Activated naive CD8-positive, alpha-beta T cell (primary cell): Measurements from ENCODE around the gene MAP2K5.

Experiments
- H3K27ac Mint-ChIP-seq: one replicate; pipeline ENCODE4 v1.8.0; 2021; ENCODE audit warnings: mixed read lengths
- H3K27me3 Mint-ChIP-seq: one replicate; pipeline ENCODE4 v1.8.0; 2021; ENCODE audit warnings: mixed read lengths
- H3K36me3 Mint-ChIP-seq: one replicate; pipeline ENCODE4 v1.8.0; 2021; ENCODE audit warnings: mixed read lengths
- H3K4me1 Mint-ChIP-seq: one replicate; pipeline ENCODE4 v1.8.0; 2021; ENCODE audit warnings: low read depth, mixed read lengths
- H3K4me3 Mint-ChIP-seq: one replicate; pipeline ENCODE4 v1.8.0; 2021; ENCODE audit warnings: mild to moderate bottlenecking, mixed read lengths
- H3K9me3 Mint-ChIP-seq: one replicate; pipeline ENCODE4 v1.8.0; 2021; ENCODE audit warnings: low read depth, mixed read lengths

Gene MAP2K5

DNA sequence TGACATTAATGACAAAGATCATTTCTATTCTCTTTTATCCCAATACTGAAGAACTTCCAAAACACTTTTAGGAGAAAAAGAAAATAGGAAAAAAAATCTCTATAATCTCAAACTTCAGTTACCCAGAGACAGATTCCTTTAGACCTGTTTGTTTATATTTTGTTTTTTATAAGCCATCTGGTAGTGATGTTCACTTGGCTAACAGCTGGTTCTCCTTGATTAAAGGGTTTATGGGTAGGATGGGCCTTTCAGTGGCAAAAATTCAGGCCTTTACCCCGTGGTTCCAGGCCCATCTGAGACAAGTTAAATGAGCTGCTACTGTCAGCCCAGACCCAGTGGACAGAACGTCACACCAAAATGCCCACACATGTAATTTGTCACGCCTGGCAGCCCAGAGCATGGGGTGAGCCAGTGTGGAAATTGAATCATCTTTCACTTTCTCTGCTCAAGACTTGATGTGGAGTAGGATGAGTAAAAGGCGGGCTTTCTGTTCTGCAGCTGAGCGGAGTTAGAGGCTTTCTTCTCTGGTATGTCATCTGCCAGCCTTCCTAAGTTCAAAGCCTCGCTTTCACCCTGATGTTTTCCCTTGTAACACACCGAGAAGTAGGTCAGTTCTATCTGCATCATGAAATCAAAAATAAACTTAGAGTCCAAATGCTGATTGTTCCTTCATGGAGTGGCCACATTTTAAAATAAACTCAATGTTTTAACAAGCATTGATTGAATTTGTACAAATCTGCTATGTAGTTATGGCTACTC lies 220.3 kb downstream of the MAP2K5 start:
- Mint-ChIP-seq H3K4me1 (peaks cover 70% of the 10 kb centered on the region), H3K27ac (peak overlapping the region; percentile 69), H3K36me3 (peaks cover 2% of the 10 kb centered on the region), H3K4me3 (peak overlapping the region; percentile 47), H3K27me3 (no peaks in the 10 kb centered on the region), H3K9me3 (no peaks in the 10 kb centered on the region)

DNA sequence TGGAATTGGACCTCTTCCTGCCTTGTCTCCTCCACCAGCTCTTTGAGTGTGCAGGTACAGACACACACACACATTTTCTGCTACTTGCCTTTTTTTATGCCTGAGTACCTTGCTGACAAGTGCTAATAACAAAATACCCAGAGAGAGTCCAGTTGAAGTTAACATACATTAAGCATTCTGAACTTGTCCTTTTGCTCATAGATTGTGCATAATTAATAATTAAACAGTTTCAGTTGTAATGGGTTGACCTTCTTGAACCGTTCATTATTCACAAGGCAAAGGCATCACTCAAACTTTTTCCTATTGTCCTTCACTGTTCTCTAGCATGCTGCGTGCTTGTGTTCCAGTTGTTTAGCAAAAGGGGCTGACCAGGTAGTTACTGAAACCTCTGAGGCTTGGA lies 223.2 kb downstream of the MAP2K5 start:
- Mint-ChIP-seq H3K4me3 (no peak overlapping the region), H3K9me3 (no peaks in the 10 kb centered on the region), H3K27me3 (no peaks in the 10 kb centered on the region), H3K4me1 (peaks cover 44% of the 10 kb centered on the region), H3K27ac (no peak overlapping the region), H3K36me3 (peaks cover 4% of the 10 kb centered on the region)

DNA sequence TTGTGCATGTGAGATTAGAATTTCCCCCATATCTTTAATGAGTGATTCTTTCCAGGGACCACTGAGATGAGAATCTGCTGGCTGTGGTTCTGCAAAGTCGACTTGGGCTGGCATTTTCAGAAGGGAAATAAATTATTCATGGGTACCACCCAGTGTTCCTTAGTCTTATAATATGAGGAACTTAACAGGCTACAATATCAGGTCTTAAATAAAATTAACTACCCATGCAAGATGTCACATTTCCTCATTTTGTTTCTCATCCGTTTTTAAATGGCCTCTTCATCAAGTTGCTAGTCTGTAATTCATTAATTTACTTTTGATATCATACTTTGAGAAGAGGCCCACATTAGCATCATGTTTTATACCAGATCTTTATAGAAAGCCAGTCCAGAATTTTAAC lies 224.5 kb downstream of the MAP2K5 start:
- no peaks in the 10 kb centered on the region for H3K27me3 Mint-ChIP-seq
- no peak overlapping the region for H3K27ac Mint-ChIP-seq
- peaks cover 31% of the 10 kb centered on the region for H3K4me1 Mint-ChIP-seq
- no peak overlapping the region for H3K4me3 Mint-ChIP-seq
- H3K36me3 Mint-ChIP-seq: peaks cover 7% of the 10 kb centered on the region
- H3K9me3 Mint-ChIP-seq: no peaks in the 10 kb centered on the region

DNA sequence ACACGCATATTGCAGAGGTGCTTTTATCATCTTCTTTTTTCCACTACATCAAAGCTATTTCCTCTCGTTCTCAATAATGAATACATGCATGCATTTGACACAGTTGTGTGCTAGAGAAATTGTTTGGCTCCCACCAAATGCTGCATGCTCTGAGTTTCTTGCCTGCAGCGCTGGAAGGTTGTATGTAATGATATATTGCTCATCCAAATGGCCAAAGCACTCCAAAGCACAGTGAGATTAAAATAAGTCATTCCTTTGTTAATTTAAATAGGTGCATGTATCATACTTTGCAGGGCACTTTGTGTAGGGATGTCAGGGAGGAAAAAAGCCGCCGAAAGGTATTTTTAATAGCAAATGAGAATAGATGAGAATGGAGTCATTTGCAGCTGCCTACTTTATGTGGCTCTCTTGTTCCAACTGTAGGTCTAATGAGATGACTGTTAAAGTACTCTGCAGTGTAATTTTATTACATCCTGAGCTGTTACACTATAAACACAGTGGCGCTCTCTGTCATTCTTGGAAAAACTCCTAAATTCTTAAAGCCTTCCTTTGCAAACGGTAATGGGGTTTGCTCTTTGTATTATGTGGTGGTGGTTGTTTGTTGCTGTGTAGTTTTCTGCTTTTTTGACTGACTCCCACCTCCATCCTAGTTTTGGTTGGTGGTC lies 225.9 kb downstream of the MAP2K5 start:
- H3K27me3 Mint-ChIP-seq: no peaks in the 10 kb centered on the region
- peaks cover 16% of the 10 kb centered on the region for H3K4me1 Mint-ChIP-seq
- no peaks in the 10 kb centered on the region for H3K9me3 Mint-ChIP-seq
- H3K27ac Mint-ChIP-seq: no peak overlapping the region
- peaks cover 10% of the 10 kb centered on the region for H3K36me3 Mint-ChIP-seq
- H3K4me3 Mint-ChIP-seq: no peak overlapping the region

DNA sequence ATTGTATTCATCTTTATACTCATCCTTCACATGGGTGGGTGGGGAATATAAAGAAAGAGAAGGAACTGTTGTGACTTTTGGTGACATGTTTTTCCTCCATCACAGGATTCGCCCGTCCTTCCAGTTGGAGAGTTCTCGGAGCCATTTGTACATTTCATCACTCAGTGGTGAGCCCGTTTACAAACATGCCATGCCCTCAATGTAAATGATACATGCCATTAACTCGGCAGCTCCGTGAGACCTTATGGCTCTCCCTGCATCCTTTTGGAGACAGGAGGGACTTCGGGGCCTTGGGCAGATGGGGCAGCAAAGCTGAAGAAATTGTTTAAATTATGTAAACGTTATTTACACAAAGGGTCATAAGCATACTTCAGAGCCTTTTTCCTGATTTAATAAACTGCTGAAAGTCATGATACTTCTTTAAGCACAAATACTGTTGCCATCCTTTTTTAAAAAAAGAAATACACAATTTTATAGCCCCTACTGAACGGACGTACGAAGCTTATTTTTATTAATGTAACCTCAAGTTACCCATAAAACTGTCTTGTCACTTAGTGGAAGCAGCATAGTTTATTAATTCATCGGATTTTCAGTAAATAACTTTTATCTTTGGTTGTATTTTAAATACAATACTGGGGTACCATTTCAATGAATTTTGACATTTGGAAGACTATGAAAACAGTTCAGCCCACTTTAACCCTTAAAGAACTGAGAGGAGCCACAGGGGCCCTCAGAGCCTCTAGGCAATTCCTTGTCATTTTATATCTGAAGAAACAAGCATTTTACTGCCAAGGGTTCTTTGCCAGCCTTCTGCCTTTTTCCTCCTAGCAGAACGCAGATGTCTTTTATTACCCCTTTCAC lies 227.2 kb downstream of the MAP2K5 start:
- peaks cover 10% of the 10 kb centered on the region for H3K36me3 Mint-ChIP-seq
- H3K4me3 Mint-ChIP-seq: no peak overlapping the region
- H3K9me3 Mint-ChIP-seq: no peaks in the 10 kb centered on the region
- no peaks in the 10 kb centered on the region for H3K27me3 Mint-ChIP-seq
- H3K4me1 Mint-ChIP-seq: peaks cover 6% of the 10 kb centered on the region
- H3K27ac Mint-ChIP-seq: no peak overlapping the region

DNA sequence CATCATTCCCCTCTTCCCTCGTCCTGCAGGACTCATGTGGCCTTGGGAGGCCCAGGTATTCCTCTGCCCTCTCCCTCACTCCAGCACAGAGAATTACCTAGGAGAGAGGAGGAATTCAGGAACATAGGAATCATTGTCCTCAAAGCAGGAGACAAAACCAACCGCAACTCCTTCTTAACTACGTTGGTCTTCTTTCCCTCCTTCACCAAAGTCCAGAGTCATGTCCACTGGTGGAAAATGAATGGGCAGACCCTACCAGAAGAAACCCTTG lies 227.8 kb downstream of the MAP2K5 start:
- Mint-ChIP-seq H3K4me3 (no peak overlapping the region), H3K27me3 (no peaks in the 10 kb centered on the region), H3K4me1 (peaks cover 4% of the 10 kb centered on the region), H3K27ac (no peak overlapping the region), H3K36me3 (peaks cover 13% of the 10 kb centered on the region), H3K9me3 (no peaks in the 10 kb centered on the region)

DNA sequence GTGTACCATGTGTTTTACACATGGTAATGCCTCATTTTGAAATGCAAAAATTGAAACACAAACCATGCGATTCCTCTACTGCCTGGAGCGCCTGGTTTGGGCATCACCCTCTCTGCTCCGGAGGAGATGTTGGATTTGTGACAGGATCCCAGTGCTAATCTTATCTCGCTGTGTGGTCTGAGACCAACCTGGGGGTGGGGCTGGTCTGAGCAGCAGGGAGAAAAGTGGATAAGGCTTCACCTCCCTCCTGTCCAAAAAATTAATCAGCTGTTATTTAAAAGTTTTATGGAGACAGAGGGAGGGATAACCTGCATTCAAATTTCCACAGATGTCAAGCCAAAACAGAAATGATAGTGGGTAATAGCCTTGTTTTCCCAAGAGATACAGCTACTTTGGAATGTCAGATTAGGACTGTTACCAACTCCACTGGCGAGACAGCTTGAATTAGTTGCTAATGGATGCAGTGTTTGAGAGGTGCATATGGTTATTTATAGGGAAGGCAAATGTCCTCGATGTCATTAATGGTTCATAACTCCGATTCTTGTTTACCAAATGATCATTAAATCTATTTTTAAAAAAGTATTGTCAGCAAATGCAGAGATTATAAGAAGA lies 228.8 kb downstream of the MAP2K5 start:
- Mint-ChIP-seq H3K9me3 (no peaks in the 10 kb centered on the region), H3K4me1 (peaks cover 2% of the 10 kb centered on the region), H3K36me3 (peaks cover 10% of the 10 kb centered on the region)

DNA sequence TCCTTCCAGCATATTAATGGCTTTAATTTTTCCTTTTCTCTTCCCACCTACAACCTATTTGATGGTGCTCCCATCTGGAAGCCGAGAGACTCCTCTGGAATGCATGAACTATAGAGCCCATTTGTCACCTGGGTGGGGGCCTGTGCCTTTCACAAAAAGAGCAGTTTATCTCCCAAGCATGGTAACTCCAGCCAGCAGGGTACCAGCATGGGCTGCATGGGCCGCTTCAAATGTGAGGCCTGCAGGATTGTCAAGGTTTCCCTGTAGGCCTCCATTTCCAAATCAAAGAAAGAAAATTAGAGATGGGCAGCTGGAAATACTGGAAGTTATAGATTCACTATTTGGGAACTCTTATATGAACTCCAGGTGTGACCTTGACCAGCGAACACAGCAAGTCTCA lies 232.1 kb downstream of the MAP2K5 start:
- Mint-ChIP-seq H3K27me3 (no peaks in the 10 kb centered on the region), H3K27ac (no peak overlapping the region), H3K9me3 (no peaks in the 10 kb centered on the region), H3K4me1 (no peaks in the 10 kb centered on the region), H3K36me3 (peaks cover 10% of the 10 kb centered on the region), H3K4me3 (no peak overlapping the region)

More for the DNA sequence above, 228.8 kb downstream of the MAP2K5 start:
- Mint-ChIP-seq H3K4me3 (no peak overlapping the region), H3K27ac (no peak overlapping the region), H3K27me3 (no peaks in the 10 kb centered on the region)

DNA sequence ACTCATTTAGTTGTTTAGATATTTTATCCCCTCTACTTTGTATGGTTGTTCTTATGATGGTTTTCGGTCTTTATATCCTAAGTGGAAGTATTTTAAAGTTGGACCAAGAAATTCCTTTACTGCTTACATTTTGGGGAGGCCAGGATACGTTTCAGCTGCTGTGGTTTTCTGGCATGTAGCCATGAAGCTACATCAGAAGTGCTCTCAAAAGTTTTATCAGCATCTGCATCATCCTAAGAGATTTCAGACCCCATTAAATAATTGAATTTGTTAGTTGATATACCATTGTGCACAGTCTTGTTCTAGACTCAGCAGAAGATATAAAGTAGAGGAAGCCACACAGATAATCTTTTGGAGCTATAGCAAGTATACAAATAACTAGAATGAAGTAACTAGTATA lies 232.7 kb downstream of the MAP2K5 start:
- no peak overlapping the region for H3K27ac Mint-ChIP-seq
- H3K27me3 Mint-ChIP-seq: no peaks in the 10 kb centered on the region
- peaks cover 10% of the 10 kb centered on the region for H3K36me3 Mint-ChIP-seq
- no peak overlapping the region for H3K4me3 Mint-ChIP-seq
- no peaks in the 10 kb centered on the region for H3K4me1 Mint-ChIP-seq
- no peaks in the 10 kb centered on the region for H3K9me3 Mint-ChIP-seq

DNA sequence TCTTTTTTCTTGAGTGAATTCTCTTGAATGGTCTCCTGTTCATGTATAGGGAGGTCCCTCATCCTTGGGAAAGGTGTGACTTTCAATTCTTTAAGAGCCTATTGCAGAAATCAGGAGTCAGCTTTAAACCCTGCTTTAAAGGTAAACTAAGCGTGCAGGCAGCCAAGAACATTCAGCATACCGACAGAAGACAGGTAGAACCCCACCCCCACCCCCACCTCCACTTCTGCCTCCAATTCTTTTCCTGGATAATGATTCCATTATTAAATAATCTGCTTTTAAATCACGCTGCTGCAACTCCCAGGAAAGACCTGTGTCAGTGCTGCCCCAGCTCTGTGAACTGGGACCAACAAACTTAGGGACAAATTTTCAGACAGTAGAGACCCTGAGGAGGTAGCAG lies 233.5 kb downstream of the MAP2K5 start:
- no peak overlapping the region for H3K4me3 Mint-ChIP-seq
- H3K4me1 Mint-ChIP-seq: no peaks in the 10 kb centered on the region
- H3K36me3 Mint-ChIP-seq: peaks cover 9% of the 10 kb centered on the region
- no peaks in the 10 kb centered on the region for H3K9me3 Mint-ChIP-seq
- no peaks in the 10 kb centered on the region for H3K27me3 Mint-ChIP-seq
- no peak overlapping the region for H3K27ac Mint-ChIP-seq

DNA sequence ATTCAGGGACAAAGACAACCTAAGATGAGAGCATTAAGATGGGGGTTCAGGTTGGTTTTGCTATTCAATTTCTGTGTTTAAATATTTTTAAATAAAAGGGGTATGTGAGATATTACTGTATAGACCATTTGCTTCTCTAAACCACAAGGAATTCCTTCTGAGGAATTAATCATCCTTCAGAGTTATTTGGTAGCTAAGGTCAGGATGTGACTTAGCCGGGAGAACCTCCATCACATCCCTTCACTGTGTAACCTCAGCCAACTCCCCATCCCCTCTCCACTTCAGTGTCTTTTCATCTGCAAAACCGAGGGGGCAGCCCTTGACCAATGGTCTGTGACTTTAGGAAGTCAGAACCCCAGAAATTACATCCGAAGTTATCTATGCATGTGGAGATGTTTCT lies 234.1 kb downstream of the MAP2K5 start:
- H3K4me3 Mint-ChIP-seq: no peak overlapping the region

DNA sequence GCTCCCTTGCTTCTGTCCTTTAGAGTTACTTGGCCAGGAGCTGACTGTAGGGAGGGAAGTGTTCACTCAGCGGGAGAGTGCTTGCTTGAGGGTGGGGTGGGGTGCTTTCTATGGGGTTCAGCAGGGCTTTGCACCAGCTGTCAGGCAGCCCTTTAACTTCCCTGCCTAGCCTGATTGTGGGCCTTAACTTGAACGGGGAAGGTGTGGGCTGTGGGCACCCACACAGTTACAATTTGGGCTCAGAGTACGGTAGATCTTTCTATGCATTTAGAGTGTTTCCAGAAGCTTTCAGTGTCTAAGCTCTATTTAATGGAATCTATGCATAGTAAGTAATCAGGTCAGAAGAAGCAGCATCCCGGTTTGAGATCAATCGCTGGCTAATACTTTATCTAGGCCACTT lies 234.6 kb downstream of the MAP2K5 start:
- Mint-ChIP-seq H3K9me3 (no peaks in the 10 kb centered on the region), H3K4me3 (no peak overlapping the region), H3K36me3 (peaks cover 6% of the 10 kb centered on the region), H3K4me1 (peaks cover 4% of the 10 kb centered on the region), H3K27me3 (no peaks in the 10 kb centered on the region), H3K27ac (no peak overlapping the region)

More for the DNA sequence above, 234.1 kb downstream of the MAP2K5 start:
- H3K27ac Mint-ChIP-seq: no peak overlapping the region
- no peaks in the 10 kb centered on the region for H3K9me3 Mint-ChIP-seq
- H3K4me1 Mint-ChIP-seq: peaks cover under 1% of the 10 kb centered on the region
- no peaks in the 10 kb centered on the region for H3K27me3 Mint-ChIP-seq
- peaks cover 8% of the 10 kb centered on the region for H3K36me3 Mint-ChIP-seq

DNA sequence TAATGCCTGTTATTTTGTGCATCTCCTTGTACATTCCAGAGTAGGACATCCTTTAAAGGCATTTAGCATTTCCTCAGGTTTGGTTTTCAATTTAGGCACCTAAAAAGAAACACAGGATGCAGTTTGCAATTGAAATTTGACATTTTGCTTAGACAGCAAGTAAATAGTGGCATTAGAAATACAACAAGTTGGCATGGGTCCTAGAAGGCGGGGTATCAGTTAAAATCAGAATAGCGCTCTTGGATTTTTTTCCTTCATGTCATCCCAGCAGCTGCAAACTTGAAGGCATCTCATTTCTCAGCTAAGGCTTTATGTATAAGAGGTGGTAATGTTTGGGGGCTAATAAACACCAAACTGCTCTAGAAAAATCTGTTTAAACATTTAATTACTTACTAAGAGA lies 235.3 kb downstream of the MAP2K5 start:
- Mint-ChIP-seq H3K27me3 (no peaks in the 10 kb centered on the region), H3K36me3 (peaks cover 3% of the 10 kb centered on the region), H3K9me3 (no peaks in the 10 kb centered on the region), H3K4me1 (peaks cover 10% of the 10 kb centered on the region), H3K27ac (no peak overlapping the region), H3K4me3 (no peak overlapping the region)

DNA sequence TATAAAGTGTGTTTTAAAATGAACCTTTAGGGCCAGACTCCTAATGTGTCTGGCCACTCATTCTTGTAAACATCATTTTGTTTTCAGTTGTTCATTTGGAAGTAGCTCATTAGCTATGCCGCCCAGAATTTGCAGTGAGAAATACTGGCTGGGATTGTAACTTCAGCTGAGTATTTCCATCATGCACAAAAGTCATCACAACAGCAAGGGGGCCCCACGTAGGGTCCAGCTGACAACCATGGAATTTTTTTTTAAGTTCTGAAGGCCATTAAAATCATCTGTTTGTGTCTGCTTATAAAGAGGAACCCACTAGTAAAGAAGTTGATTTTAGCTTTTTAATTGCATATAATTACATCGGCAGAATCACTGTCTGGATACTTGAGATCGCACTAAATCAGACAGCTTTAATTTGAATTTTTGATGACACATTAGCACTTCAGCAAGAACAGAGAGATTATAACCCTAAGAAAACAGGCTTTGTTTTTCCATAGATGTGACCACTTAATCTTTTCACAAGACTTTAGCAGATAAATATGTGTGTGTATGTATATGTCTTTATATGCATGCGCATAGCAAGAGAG lies 236.6 kb downstream of the MAP2K5 start:
- Mint-ChIP-seq H3K9me3 (no peaks in the 10 kb centered on the region), H3K27ac (no peak overlapping the region), H3K27me3 (no peaks in the 10 kb centered on the region), H3K4me3 (no peak overlapping the region), H3K4me1 (peaks cover 22% of the 10 kb centered on the region), H3K36me3 (peaks cover 3% of the 10 kb centered on the region)
